ENCODE data around the gene SGK1.
"Not testable (repeated sequence)": the region's sequence is repeated elsewhere in the genome, so short reads cannot be mapped to it uniquely, and the experiment has no call there.

The SGK1 gene

GRCh38 chr6:134328792-134329191 is 10.9 kb upstream of the SGK1 start:
- no peak overlapping the region for H3K4me3 ChIP-seq (ENCODE audit: low read depth, low read length)
- no peak for DNase-seq (ENCODE audit: low read depth)
- no peak for TF ChIP-seq CTCF (IDR thresholded peaks at IDR 0.05; ENCODE audit: insufficient read depth, low read depth, low read length, missing control alignments)

DNA sequence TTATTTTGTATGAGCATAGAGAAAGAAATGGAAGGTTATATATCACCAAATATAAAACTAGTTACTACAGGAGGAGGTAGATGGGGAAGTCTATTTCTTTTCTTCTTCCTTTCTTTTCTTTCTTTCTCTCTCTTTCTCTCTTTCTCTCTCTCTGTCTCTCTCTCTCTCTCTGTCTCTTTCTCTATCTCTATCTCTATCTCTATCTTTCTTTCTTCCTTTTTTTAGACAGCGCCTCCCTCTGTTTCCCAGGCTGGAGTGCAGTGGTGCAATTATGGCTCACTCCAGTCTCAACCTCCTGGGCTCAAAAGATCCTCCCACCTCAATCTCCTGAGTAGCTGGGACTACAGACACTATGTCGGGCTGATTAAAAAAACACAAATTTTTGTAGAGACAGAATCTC is 10.2 kb upstream of the SGK1 start:
- no peak overlapping the region for H3K4me3 ChIP-seq (ENCODE audit: low read depth, low read length)
- TF ChIP-seq CTCF (IDR thresholded peaks at IDR 0.05; ENCODE audit: insufficient read depth, low read depth, low read length, missing control alignments), result no peak
- DNase-seq (ENCODE audit: low read depth), result no peak

DNA sequence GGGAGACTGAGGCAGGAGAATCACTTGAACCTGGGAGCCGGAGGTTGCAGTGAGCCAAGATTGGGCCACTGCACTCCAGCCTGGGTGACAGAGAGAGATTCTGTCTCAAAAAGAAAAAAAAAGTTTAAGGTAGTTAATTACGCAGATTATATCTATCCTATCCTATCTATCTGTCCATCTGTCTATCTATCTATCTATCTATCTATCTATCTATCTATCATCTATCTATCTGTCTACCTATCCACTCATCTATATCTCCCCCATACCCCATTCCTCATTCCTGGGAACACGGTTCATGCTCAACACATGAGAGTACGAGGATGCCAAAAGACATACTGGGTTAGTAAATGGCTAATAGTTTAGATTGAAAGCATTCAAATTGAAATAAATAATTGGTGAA is 8.3 kb upstream of the SGK1 start:
- not testable (repeated sequence) for H3K4me3 ChIP-seq (ENCODE audit: low read depth, low read length); DNase-seq (ENCODE audit: low read depth)

GRCh38 chr6:134324766-134325165 is 6.9 kb upstream of the SGK1 start:
- no peak overlapping the region for H3K4me3 ChIP-seq (ENCODE audit: low read depth, low read length)
- no peak for TF ChIP-seq CTCF (IDR thresholded peaks at IDR 0.05; ENCODE audit: insufficient read depth, low read depth, low read length, missing control alignments)
- DNase-seq (ENCODE audit: low read depth), result no peak

- no peak for DNase-seq (ENCODE audit: low read depth)
- no peak for TF ChIP-seq CTCF (IDR thresholded peaks at IDR 0.05; ENCODE audit: insufficient read depth, low read depth, low read length, missing control alignments)
Measured at GRCh38 chr6:134324141-134324540, 6.2 kb upstream of the SGK1 start.

GRCh38 chr6:134323698-134324097 is 5.8 kb upstream of the SGK1 start:
- no peak overlapping the region for H3K4me3 ChIP-seq (ENCODE audit: low read depth, low read length)
- no peak for DNase-seq (ENCODE audit: low read depth)
- TF ChIP-seq CTCF (IDR thresholded peaks at IDR 0.05; ENCODE audit: insufficient read depth, low read depth, low read length, missing control alignments), result no peak

More at GRCh38 chr6:134324141-134324540, 6.2 kb upstream of the SGK1 start:
- no peak overlapping the region for H3K4me3 ChIP-seq (ENCODE audit: low read depth, low read length)

DNA sequence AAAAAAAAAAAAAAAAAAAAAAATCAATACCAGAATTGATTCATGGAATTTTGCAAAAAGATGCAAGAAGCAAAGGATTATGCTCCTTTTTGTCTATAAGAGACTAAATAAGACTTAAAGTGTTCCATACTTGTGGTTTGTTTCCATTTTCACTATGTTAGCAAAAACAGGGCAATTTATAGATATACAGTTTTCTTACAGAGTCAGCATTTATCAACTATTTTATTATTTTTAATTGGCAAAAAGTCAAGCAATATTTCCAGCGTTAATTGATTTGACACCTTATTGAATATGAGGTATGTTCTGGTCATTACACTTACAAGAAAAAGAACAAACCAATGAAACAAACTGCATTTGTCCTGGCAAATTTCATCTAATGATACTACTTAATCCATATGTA is 5.4 kb upstream of the SGK1 start:
- DNase-seq (ENCODE audit: low read depth), result no peak
- TF ChIP-seq CTCF (IDR thresholded peaks at IDR 0.05; ENCODE audit: insufficient read depth, low read depth, low read length, missing control alignments), result no peak
- no peak overlapping the region for H3K4me3 ChIP-seq (ENCODE audit: low read depth, low read length)

DNA sequence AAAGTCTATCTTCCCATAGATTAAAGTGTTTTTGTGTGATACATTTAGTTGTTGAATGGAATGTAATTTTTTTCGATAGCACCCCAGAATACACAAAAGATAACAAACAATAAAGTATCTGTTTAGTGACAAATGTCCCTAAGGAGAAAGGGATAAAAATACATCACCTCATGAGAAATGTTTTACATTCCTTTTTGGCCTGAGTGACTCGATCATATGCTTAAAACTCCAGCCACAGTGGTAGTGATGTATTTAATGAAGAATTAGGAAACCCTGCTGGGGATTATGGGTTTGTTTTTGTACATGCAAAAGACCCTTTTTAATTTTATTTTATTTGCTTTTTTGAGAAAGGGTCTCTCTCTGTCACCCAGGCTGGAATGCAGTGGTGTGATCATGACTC is 4.3 kb upstream of the SGK1 start:
- TF ChIP-seq CTCF (IDR thresholded peaks at IDR 0.05; ENCODE audit: insufficient read depth, low read depth, low read length, missing control alignments), result no peak
- no peak for DNase-seq (ENCODE audit: low read depth)
- H3K4me3 ChIP-seq (ENCODE audit: low read depth, low read length), result no peak overlapping the region

Data from GM12865 (cell line).